Kidney epithelial cell (primary cell): ENCODE data around the gene CPN2. TPM values are rescaled to one million over a fixed set of nuclear protein-coding genes. Genes with fewer than 3 reads are reported as not detected.

Source experiments
- DNase-seq: peaks from one replicate; pipeline ENCODE4 v3.0.0-alpha.2; 2010; ENCODE audit warnings: low read depth
- H3K27me3 ChIP-seq: 2 replicates; pipeline ENCODE4 v1.6.0; 2011; ENCODE audit warnings: low read length; ENCODE audit not compliant: control insufficient read depth, insufficient read depth
- H3K36me3 ChIP-seq: 2 replicates; pipeline ENCODE4 v1.5.1; 2011; ENCODE audit warnings: low read length; ENCODE audit not compliant: control insufficient read depth, insufficient read depth
- H3K4me3 ChIP-seq: 2 replicates; pipeline ENCODE4 v1.5.1; 2011; ENCODE audit warnings: low read depth, mild to moderate bottlenecking, control low read depth, low read length
- CTCF ChIP-seq: IDR thresholded peaks from 2 replicates; pipeline ENCODE4 v1.5.1; 2011; ENCODE audit warnings: mild to moderate bottlenecking, moderate library complexity, low read length, control low read depth, inconsistent platforms; ENCODE audit not compliant: insufficient read depth, poor library complexity, severe bottlenecking
- total RNA-seq: library from RNA; depleted of rRNA; stranded (reverse); fragments of >200 nt; gene quantifications from 2 replicates; pipeline ENCODE4 v1.2.3, GENCODE V29; 2015

The CPN2 gene
- total RNA-seq, 1 donor from 2014 or later = not detected

- no peaks in the 10 kb centered on the region for H3K36me3 ChIP-seq
- DNase-seq = no peak
- H3K4me3 ChIP-seq = no peak overlapping the region
- TF ChIP-seq CTCF = no peak
- peaks cover 2% of the 10 kb centered on the region for H3K27me3 ChIP-seq
These were observed 47.4 kb downstream of the CPN2 start for GRCh38 chr3:194303749-194304148.

- no peak for DNase-seq
- Histone ChIP-seq H3K36me3 (no peaks in the 10 kb centered on the region), H3K4me3 (no peak overlapping the region), H3K27me3 (peaks cover 2% of the 10 kb centered on the region)
- TF ChIP-seq CTCF = no peak
These were observed 49.4 kb downstream of the CPN2 start for GRCh38 chr3:194301730-194302129.

- H3K36me3 ChIP-seq = no peaks in the 10 kb centered on the region
- no peak for DNase-seq
- no peak for TF ChIP-seq CTCF
- H3K27me3 ChIP-seq = no peaks in the 10 kb centered on the region
- no peak overlapping the region for H3K4me3 ChIP-seq
These were observed 50.2 kb downstream of the CPN2 start for GRCh38 chr3:194300936-194301335.

GRCh38 chr3:194300382-194300758 is 50.8 kb downstream of the CPN2 start:
- DNase-seq = no peak
- peak; percentile 33 for TF ChIP-seq CTCF
- Histone ChIP-seq H3K4me3 (no peak overlapping the region), H3K36me3 (no peaks in the 10 kb centered on the region), H3K27me3 (no peaks in the 10 kb centered on the region)

GRCh38 chr3:194298331-194299227 is 52.5 kb downstream of the CPN2 start:
- no peak overlapping the region for H3K4me3 ChIP-seq
- no peaks in the 10 kb centered on the region for H3K27me3 ChIP-seq
- no peaks in the 10 kb centered on the region for H3K36me3 ChIP-seq
- TF ChIP-seq CTCF = no peak
- DNase-seq = no peak
